C4-2B (cell line): ENCODE results near the gene NFXL1.

ENCODE experiments used
- H3K27ac ChIP-seq: fragments of 450-650 bp; 2 replicates; pipeline ENCODE4 v1.5.1; 2017
- ZFX ChIP-seq: fragments of 450-650 bp; IDR thresholded peaks from 2 replicates; pipeline ENCODE4 v1.6.1; 2017
- TF ChIP-seq, protein P1 (sequence below): fragments of 450-650 bp; conservative IDR thresholded peaks from 2 replicates; pipeline ENCODE4 v1.5.1; 2017; ENCODE audit warnings: mild to moderate bottlenecking

The NFXL1 gene

DNA sequence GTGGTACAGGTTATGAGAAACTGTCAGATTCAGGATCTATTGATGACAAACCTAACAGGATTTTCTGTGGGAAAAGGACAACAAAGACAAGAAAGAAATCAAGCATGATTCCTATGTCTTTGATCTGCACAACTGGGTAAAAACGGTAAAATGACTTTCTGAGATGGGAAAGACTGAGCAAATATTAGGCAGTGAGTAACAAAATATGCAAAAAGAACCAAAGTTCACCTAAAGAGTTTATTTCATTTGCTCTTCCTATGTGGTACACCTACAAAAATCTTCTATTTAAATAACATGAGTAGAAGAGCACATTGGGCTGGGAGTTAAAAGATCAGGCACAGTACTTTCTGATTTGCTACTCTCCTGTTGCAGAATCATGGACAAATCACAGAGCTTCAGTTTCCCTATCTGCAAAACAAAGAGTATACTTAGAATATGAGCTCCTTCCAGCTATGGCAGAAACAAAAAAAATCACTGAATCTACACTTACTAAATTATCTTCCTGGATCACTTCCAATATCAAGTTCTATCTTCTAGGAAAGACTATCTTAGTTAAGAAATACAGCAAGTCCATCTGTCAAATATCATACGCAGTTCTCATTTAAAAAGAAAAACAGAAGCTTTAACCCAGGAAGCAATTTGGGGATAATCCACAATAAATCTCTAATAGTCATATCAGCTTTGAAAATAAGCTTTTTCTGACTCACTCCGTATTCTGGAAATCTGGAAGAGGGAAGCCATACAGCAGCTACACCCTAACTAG, 37.4 kb downstream of the NFXL1 start:
- no peak overlapping the region for H3K27ac ChIP-seq
- TF ChIP-seq ZFX = no peak
- TF ChIP-seq, protein P1, sequence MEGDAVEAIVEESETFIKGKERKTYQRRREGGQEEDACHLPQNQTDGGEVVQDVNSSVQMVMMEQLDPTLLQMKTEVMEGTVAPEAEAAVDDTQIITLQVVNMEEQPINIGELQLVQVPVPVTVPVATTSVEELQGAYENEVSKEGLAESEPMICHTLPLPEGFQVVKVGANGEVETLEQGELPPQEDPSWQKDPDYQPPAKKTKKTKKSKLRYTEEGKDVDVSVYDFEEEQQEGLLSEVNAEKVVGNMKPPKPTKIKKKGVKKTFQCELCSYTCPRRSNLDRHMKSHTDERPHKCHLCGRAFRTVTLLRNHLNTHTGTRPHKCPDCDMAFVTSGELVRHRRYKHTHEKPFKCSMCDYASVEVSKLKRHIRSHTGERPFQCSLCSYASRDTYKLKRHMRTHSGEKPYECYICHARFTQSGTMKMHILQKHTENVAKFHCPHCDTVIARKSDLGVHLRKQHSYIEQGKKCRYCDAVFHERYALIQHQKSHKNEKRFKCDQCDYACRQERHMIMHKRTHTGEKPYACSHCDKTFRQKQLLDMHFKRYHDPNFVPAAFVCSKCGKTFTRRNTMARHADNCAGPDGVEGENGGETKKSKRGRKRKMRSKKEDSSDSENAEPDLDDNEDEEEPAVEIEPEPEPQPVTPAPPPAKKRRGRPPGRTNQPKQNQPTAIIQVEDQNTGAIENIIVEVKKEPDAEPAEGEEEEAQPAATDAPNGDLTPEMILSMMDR = no peak

DNA sequence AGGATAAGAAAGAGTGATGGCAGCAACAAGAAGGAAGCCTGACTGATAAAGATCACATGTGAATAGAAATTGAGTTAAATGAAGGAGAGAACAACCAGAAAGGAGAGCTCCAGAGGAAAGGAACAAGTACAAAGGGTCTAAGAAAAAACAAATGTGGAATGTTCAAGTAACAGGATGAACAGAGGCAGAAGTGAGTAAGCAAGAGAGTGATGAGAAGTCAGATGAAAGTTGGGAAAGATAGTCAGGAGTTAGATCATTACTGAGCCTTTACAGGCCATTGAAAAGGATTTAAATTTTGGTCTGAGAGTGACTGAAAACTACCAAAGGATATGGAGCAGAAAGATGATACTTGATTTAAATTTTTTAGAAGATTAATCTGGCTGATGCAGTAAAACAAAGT, 38.1 kb downstream of the NFXL1 start:
- H3K27ac ChIP-seq = no peak overlapping the region
- TF ChIP-seq, protein P1 = no peak
- no peak for TF ChIP-seq ZFX

GRCh38 chr4:47873877-47874541, 40.4 kb downstream of the NFXL1 start:
- H3K27ac ChIP-seq = no peak overlapping the region
- no peak for TF ChIP-seq ZFX
- TF ChIP-seq, protein P1 = no peak

DNA sequence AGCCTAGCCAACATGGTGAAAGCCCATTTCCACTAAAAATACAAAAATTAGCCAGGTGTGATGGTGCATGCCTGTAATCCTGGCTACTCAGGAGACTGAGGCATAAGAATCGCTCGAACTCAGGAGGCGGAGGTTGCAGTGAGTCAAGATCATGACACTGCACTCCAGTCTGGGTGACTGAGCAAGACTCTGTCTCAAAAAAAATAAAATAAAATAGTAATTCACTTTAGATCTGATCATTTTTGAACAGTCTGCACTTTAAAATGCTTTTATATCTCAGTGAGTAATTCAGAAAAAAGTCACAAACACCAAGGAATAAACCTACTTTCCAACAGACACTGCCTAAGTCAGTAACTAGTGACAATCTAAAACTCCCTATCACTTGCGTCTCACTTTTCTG, 50.9 kb downstream of the NFXL1 start:
- TF ChIP-seq, protein P1 = no peak
- TF ChIP-seq ZFX = no peak
- H3K27ac ChIP-seq = no peak overlapping the region

DNA sequence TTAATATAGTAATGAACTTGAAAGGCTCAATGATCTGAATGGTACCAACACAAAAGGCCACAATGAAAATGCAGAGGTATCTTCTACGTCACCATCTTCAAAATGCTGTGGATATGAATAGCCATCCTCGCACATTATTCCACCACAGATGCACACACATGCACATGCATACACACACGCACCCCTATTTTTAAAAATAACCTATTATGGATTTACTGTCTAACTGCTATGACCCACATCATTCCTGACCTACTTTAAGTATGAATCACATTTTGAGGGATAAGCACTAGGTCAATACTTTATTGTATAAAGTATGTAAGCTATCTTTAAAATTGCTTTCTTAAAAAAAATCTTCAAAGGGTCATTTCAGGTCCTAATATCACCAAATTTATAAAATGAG, 52.1 kb downstream of the NFXL1 start:
- H3K27ac ChIP-seq = no peak overlapping the region
- TF ChIP-seq ZFX = no peak
- TF ChIP-seq, protein P1 = no peak

DNA sequence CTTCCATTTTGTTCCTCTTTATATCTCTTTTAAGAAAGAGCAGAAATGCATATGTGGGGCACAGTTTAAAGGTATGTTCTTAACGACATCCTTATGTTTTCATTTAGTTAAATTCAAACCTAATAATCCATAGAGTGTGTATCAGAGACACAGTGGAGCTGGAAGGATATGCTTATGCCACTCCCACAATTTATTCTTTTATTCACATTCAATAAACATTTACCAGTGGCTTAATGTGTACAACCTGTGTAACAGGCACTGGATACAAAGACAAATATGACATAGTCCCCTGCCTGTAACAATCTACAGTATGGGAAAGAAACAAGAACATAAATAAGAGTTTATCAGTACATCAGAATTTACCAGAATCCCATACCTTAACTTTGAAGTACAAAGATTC, 54.1 kb downstream of the NFXL1 start:
- no peak for TF ChIP-seq ZFX
- TF ChIP-seq, protein P1 = no peak
- no peak overlapping the region for H3K27ac ChIP-seq

GRCh38 chr4:47858006-47858405, 56.4 kb downstream of the NFXL1 start:
- no peak overlapping the region for H3K27ac ChIP-seq
- TF ChIP-seq, protein P1 = no peak
- TF ChIP-seq ZFX = no peak
